Subcutaneous adipose tissue (tissue), 4 donors: Measurements from ENCODE around the gene TARDBP. TPM values are rescaled to one million over a fixed set of nuclear protein-coding genes. Genes with fewer than 3 reads are reported as not detected.

ENCODE experiments used
- CTCF ChIP-seq: fragments of 450-650 bp; IDR thresholded peaks from one replicate; pipeline ENCODE4 v1.5.1; 2016; ENCODE audit warnings: low read depth, mild to moderate bottlenecking, control low read depth, antibody characterized with exemption, moderate library complexity
- total RNA-seq, 4 donors: library from RNA; depleted of rRNA; stranded (reverse); fragments of >200 nt; gene quantifications; one replicate each; pipeline ENCODE4 v1.1.0, GENCODE V29; 2016

Gene TARDBP
- total RNA-seq, 4 donors from 2014 or later = 103 to 169 (median 123) TPM

GRCh38 chr1:10973956-10974881 is 38.2 kb upstream of the TARDBP start:
- TF ChIP-seq CTCF = no peak

GRCh38 chr1:10975567-10976326 is 36.7 kb upstream of the TARDBP start:
- no peak for TF ChIP-seq CTCF

GRCh38 chr1:10978719-10979118 is 33.7 kb upstream of the TARDBP start:
- no peak for TF ChIP-seq CTCF

- TF ChIP-seq CTCF = no peak
Measured at GRCh38 chr1:10979483-10979920, 33.0 kb upstream of the TARDBP start.

- TF ChIP-seq CTCF = no peak
Measured at GRCh38 chr1:10980094-10980577, 32.3 kb upstream of the TARDBP start.

GRCh38 chr1:10980841-10981727 is 31.4 kb upstream of the TARDBP start:
- no peak for TF ChIP-seq CTCF
